ENCODE results near the gene DDIT4.

The DDIT4 gene

DNA sequence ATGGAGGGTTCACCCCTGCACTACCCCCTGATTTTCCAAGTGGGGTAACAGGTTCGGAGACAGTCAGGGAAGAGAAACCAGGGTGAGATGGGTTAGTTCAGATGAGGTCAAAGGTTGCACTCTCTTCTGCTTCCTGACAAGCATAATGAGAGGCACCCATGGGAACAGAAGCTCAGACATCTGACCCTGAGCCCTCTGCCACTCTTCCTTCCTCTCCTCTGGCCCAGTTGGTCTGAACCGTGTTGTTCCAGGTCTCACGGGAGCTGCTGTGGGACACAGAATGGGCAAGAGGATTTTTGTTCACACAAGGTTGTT, 42.6 kb downstream of the DDIT4 start:
- no peak overlapping the region for H3K4me3 ChIP-seq (replicated peaks; ENCODE audit: low read depth, low read length)
- DNase-seq (ENCODE audit: low read depth): no peak
- TF ChIP-seq, protein P1, sequence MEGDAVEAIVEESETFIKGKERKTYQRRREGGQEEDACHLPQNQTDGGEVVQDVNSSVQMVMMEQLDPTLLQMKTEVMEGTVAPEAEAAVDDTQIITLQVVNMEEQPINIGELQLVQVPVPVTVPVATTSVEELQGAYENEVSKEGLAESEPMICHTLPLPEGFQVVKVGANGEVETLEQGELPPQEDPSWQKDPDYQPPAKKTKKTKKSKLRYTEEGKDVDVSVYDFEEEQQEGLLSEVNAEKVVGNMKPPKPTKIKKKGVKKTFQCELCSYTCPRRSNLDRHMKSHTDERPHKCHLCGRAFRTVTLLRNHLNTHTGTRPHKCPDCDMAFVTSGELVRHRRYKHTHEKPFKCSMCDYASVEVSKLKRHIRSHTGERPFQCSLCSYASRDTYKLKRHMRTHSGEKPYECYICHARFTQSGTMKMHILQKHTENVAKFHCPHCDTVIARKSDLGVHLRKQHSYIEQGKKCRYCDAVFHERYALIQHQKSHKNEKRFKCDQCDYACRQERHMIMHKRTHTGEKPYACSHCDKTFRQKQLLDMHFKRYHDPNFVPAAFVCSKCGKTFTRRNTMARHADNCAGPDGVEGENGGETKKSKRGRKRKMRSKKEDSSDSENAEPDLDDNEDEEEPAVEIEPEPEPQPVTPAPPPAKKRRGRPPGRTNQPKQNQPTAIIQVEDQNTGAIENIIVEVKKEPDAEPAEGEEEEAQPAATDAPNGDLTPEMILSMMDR (IDR thresholded peaks at IDR 0.05; ENCODE audit: low read length, missing control alignments): no peak

DNA sequence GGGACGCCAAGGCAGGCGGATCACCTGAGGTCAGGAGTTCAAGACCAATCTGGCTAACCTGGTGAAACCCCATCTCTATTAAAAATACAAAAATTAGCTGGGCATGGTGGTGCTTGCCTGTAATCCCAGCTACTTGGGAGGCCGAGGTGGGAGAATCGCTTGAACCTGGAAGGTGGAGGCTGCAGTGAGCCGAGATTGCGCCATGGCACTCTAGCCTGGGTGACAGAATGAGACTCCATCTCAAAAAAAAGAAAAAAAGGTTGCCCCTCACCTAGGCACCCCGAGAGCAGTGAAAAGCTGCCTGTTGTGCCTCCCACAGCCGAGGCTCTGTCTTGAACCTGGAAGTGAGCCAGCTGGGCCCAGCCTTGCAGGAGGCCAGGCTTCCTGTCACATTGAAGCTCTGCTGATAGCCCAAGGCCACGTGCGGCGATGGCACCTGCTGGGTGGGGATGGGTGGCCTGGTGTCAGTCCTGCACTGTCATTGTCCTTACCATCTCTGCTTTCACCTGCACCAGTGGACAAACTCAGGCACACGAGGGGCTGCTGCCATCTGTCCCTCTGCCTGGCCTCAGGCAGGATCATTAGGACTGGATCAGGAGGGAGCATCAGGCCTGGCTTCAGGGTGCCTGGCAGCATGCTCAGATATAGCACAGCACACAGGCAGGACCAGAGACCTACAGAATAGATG, 43.2 kb downstream of the DDIT4 start:
- H3K4me3 ChIP-seq (replicated peaks; ENCODE audit: low read depth, low read length): no peak overlapping the region
- DNase-seq (ENCODE audit: low read depth): no peak

DNA sequence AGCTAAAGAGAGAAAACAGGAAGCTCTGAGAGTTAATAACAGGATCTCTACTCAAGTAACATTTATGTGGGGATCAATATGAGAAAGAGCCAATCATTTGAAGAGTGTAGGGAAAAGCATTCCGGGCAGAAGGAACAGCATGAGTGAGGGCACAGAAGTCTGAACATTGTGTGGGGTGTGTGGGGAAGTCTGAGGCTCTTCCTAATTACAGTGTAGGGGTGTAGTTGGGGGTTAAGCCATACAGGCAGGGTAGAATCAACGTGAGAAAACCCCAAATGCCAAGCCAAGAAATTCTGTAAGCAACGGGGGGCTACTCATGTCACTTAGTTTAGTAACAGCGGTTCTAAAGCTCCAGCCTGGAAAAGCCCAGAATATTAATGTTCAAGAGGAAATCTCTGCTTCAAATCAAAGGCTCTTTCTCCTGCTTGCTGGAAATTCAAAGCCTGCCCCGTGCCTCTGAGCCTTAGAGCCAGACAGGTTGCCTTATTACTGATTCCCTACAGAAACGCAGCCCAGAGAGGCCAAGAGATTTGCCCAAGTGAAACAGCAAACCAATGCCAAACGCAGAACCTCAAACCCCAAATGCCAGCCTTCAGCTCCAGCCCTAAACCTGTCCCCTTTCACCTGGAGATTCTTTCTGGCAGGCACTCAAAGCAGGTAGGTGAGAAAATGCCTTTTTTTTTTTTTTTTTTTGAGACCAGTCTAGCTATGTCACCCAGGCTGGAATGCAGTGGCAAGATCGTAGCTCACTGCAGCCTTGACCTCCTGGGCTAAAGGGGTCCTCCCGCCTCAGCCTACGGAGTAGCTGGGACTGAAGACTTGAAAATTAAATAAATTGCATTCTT, 44.9 kb downstream of the DDIT4 start:
- no peak for DNase-seq (ENCODE audit: low read depth)
- TF ChIP-seq, protein P1 (IDR thresholded peaks at IDR 0.05; ENCODE audit: low read length, missing control alignments): no peak
- no peak overlapping the region for H3K4me3 ChIP-seq (replicated peaks; ENCODE audit: low read depth, low read length)

More for the DNA sequence above, 43.2 kb downstream of the DDIT4 start:
- TF ChIP-seq, protein P1 (IDR thresholded peaks at IDR 0.05; ENCODE audit: low read length, missing control alignments): no peak

DNA sequence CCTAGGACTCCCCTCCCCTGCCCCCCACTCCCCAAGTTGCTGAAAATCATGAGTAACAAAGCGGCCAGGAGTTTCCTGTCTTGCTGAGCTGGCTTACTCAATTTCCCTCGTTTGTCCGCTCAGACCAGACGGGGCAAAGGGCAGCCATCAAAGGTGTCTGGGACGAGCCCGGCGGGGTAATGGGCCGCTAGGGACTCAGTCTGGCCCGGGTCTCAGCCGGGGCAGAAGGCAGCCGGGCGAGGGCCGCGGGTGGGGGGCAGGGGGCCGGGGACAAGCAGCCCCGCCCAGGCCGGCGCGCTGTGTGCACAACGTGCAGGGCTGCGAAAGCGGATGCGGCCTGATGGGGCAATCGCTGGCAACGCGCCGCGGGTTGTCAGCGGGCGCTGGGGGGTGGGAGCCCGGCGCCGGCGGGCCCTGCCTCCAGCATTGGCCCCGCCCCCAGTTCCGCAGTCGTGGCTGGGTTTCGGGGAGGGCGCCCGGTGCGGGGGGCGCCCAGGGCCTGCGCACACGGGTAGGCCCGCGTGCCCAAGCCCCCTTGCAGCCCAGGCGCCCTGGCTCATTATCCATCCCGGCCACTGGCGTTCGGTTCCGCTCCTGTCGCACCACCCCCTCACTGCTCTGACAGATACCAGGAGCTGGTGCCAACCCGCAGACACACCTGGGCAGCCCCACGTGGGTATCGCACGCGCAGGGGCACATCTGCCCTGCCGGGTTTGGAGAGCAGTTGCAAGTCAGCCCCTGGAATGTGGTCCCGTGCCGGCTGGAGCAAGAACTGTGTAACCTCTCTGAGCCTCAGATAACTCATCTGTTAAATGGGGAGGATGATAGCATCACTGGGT, 45.9 kb downstream of the DDIT4 start:
- H3K4me3 ChIP-seq (replicated peaks; ENCODE audit: low read depth, low read length): peak overlapping the region; percentile 22
- peak; percentile 96 for DNase-seq (ENCODE audit: low read depth)
- TF ChIP-seq, protein P1 (IDR thresholded peaks at IDR 0.05; ENCODE audit: low read length, missing control alignments): no peak

DNA sequence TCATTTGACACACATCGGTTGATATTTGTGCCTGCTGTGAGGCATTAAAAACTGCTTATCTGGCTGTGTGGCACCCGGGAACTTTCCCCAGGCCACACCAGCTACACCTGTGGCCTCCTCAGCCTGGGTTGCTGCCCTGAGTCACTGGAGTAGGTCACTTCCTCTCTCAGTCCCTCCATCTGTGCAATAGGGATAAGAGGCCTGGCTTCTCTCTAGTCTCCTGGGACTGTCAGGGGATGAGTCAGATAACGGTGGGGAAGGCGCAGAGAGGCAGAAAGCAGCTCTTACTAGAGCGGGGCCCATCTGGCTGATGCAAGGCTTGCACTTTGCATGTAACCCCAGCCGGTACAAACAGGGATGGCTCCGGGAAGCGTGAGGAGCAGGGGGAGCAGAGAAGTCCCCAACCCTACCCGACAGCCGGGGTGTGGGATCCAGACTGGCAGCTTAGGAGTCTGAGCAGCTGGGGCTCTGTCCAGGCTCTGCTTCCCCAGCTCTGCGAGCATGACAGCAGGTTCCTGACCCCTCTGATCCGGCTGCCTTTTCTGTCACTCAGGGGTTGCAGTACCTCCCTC, 47.0 kb downstream of the DDIT4 start:
- peak; percentile 98 for DNase-seq (ENCODE audit: low read depth)
- TF ChIP-seq, protein P1 (IDR thresholded peaks at IDR 0.05; ENCODE audit: low read length, missing control alignments): no peak
- peak overlapping the region; percentile 7 for H3K4me3 ChIP-seq (replicated peaks; ENCODE audit: low read depth, low read length)

DNA sequence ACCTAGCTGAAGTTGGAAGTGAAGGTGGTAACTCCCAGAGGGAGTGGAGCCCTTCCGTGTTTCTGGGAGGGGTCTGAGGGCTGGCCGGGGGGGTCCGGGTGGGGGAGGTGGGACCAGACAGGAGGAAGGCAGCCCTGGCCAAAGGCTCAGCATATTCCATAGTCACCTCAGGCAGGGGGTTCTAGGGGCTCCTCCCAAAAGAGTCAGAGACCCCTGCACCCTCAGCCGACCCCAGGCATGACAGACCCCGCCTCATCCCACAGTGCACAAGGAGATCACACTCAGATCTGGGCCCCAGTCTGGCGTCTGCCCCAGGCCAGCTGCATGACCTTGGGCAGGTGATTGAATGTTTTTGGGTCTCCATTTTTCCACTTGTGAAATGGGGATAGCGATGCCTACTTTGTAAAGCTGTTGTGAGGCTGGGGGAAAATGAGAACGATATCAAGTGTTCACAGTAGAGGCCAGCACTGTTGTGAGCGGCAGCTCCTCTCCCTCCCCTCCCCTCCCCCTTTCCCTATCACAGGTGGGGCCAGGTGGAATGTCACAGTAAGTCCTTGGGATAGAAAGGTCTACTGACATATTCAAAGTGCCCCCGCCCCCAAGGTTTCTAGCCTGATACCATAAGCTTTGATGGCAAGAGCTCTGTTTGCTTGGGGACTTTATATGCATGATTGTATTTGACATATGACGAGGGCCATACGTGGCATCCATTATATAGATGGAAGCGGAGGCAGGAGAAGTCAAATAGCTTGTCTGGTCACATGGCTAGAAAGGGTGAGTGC, 47.7 kb downstream of the DDIT4 start:
- TF ChIP-seq, protein P1 (IDR thresholded peaks at IDR 0.05; ENCODE audit: low read length, missing control alignments): no peak
- H3K4me3 ChIP-seq (replicated peaks; ENCODE audit: low read depth, low read length): peak overlapping the region; percentile 7
- DNase-seq (ENCODE audit: low read depth): no peak
